Measurements from ENCODE around the gene EPRS1. TPM values are rescaled to one million over a fixed set of nuclear protein-coding genes. Genes with fewer than 3 reads are reported as not detected.
"Not testable (repeated sequence)": the region's sequence is repeated elsewhere in the genome, so short reads cannot be mapped to it uniquely, and the experiment has no call there.

Gene EPRS1
- total RNA-seq, 1 donor from 2014 or later: 98.7 TPM

- no peak for TF ChIP-seq CTCF (conservative IDR thresholded peaks at IDR 0.05)
- no peak overlapping the region for H3K27ac Mint-ChIP-seq (ENCODE audit: unreplicated experiment)
- H3K9me3 Mint-ChIP-seq: no peaks in the 10 kb centered on the region
- no peak for DNase-seq (ENCODE audit: low read depth, low spot score)
- H3K4me3 Mint-ChIP-seq: peak overlapping the region; percentile 95
- no peaks in the 10 kb centered on the region for H3K36me3 Mint-ChIP-seq (ENCODE audit: low read depth)
- no peaks in the 10 kb centered on the region for H3K27me3 Mint-ChIP-seq (ENCODE audit: low read depth)
- peaks cover 23% of the 10 kb centered on the region for H3K4me1 Mint-ChIP-seq
Observed at GRCh38 chr1:220044678-220045355, 1.5 kb downstream of the EPRS1 start.

GRCh38 chr1:220043646-220044045 is 2.7 kb downstream of the EPRS1 start:
- TF ChIP-seq CTCF (conservative IDR thresholded peaks at IDR 0.05): no peak
- Mint-ChIP-seq H3K27ac (ENCODE audit: unreplicated experiment) (no peak overlapping the region), H3K4me3 (peak overlapping the region; percentile 45), H3K9me3 (no peaks in the 10 kb centered on the region), H3K36me3 (ENCODE audit: low read depth) (no peaks in the 10 kb centered on the region), H3K4me1 (peaks cover 23% of the 10 kb centered on the region), H3K27me3 (ENCODE audit: low read depth) (no peaks in the 10 kb centered on the region)
- no peak for DNase-seq (ENCODE audit: low read depth, low spot score)

- Mint-ChIP-seq H3K27ac (ENCODE audit: unreplicated experiment) (no peak overlapping the region), H3K9me3 (no peaks in the 10 kb centered on the region), H3K27me3 (ENCODE audit: low read depth) (no peaks in the 10 kb centered on the region), H3K4me1 (peaks cover 11% of the 10 kb centered on the region), H3K4me3 (no peak overlapping the region), H3K36me3 (ENCODE audit: low read depth) (peaks cover 4% of the 10 kb centered on the region)
- DNase-seq (ENCODE audit: low read depth, low spot score): no peak
- TF ChIP-seq CTCF (conservative IDR thresholded peaks at IDR 0.05): no peak
Observed at GRCh38 chr1:220040028-220040596, 6.2 kb downstream of the EPRS1 start.

- H3K27ac Mint-ChIP-seq (ENCODE audit: unreplicated experiment): no peak overlapping the region
- H3K36me3 Mint-ChIP-seq (ENCODE audit: low read depth): peaks cover 4% of the 10 kb centered on the region
Observed at GRCh38 chr1:220038640-220039039, 7.7 kb downstream of the EPRS1 start.

GRCh38 chr1:220037810-220038209 is 8.5 kb downstream of the EPRS1 start:
- not testable (repeated sequence) for DNase-seq (ENCODE audit: low read depth, low spot score); H3K27me3 Mint-ChIP-seq (ENCODE audit: low read depth); H3K4me3 Mint-ChIP-seq; H3K36me3 Mint-ChIP-seq (ENCODE audit: low read depth); H3K27ac Mint-ChIP-seq (ENCODE audit: unreplicated experiment); H3K4me1 Mint-ChIP-seq; H3K9me3 Mint-ChIP-seq

More at GRCh38 chr1:220038640-220039039, 7.7 kb downstream of the EPRS1 start:
- no peak for DNase-seq (ENCODE audit: low read depth, low spot score)
- no peak for TF ChIP-seq CTCF (conservative IDR thresholded peaks at IDR 0.05)
- H3K4me3 Mint-ChIP-seq: no peak overlapping the region
- peaks cover 4% of the 10 kb centered on the region for H3K4me1 Mint-ChIP-seq
- H3K27me3 Mint-ChIP-seq (ENCODE audit: low read depth): no peaks in the 10 kb centered on the region
- H3K9me3 Mint-ChIP-seq: no peaks in the 10 kb centered on the region

- Mint-ChIP-seq H3K27me3 (ENCODE audit: low read depth) (no peaks in the 10 kb centered on the region), H3K4me1 (no peaks in the 10 kb centered on the region), H3K27ac (ENCODE audit: unreplicated experiment) (no peak overlapping the region), H3K4me3 (no peak overlapping the region), H3K9me3 (no peaks in the 10 kb centered on the region), H3K36me3 (ENCODE audit: low read depth) (peaks cover 16% of the 10 kb centered on the region)
- TF ChIP-seq CTCF (conservative IDR thresholded peaks at IDR 0.05): no peak
- DNase-seq (ENCODE audit: low read depth, low spot score): no peak
Observed at GRCh38 chr1:220032911-220033310, 13.4 kb downstream of the EPRS1 start.

All from neural crest cell (in vitro differentiated cells).